Measurements from ENCODE around the gene GDPD2.

GRCh38 chrX:70436343-70436742, 13.2 kb downstream of the GDPD2 start:
- TF ChIP-seq FOXK2 (IDR thresholded peaks at IDR 0.05): no peak
- TF ChIP-seq TCF7 (IDR thresholded peaks at IDR 0.05; ENCODE audit: low read depth): no peak
- TF ChIP-seq TBP (CRISPR knock-in tag; IDR thresholded peaks at IDR 0.05): no peak
- TF ChIP-seq ZNF550 (CRISPR knock-in tag; IDR thresholded peaks at IDR 0.05; ENCODE audit: borderline replicate concordance): no peak
- no peak for TF ChIP-seq ETV6 (CRISPR knock-in tag; conservative IDR thresholded peaks at IDR 0.05)
- no peak for TF ChIP-seq POLR2A (IDR thresholded peaks at IDR 0.05; ENCODE audit: insufficient read depth in 1 of 2, low read depth in 2 of 2, low read length in 2 of 2)
- TF ChIP-seq ZZZ3 (CRISPR knock-in tag; IDR thresholded peaks at IDR 0.05; ENCODE audit: borderline replicate concordance): no peak
- TF ChIP-seq SMAD3 (CRISPR knock-in tag; IDR thresholded peaks at IDR 0.05): no peak

Measured in HepG2 (cell line).